Measurements from ENCODE around the gene ZNF554. TPM values are rescaled to one million over a fixed set of nuclear protein-coding genes. Genes with fewer than 3 reads are reported as not detected.

ZNF554 gene
- total RNA-seq, 2 experiments from 2014 or later: 2.0 TPM

DNA sequence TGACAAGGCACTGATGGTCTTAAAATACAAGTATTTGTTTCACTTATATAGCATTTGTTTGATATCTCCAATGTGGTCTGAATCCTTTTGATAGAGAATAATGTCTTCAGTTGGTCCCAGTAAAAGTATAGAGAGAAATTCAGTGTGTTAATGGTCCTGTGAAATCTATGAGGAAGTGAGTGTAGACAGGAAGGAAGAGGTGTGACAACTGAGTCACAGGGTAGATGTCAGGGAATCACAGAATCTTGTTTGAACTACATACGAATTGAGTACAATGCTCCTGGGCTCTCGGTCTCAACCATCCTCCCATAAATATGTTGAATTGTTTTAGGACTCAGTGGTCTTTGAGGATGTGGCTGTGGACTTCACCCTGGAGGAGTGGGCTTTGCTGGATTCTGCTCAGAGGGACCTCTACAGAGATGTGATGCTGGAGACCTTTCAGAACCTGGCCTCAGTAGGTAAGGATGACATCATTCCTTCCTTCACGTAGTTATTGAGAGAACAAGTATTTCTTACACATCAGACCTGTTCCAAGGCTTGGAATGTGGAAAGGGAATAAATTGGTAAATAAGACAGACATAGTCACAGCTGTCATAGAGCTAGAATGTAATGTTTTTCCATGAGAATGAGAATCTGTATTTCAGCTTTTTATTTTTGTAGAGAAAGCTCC, 30.7 kb downstream of the ZNF554 start:
- no peak for DNase-seq
- Mint-ChIP-seq H3K27ac (peak overlapping the region; percentile 1), H3K9me3 (peaks cover 51% of the 10 kb centered on the region), H3K36me3 (peaks cover 57% of the 10 kb centered on the region), H3K4me3 (no peak overlapping the region), H3K4me1 (ENCODE audit: low read depth) (peaks cover 15% of the 10 kb centered on the region), H3K27me3 (no peaks in the 10 kb centered on the region)
- intact Hi-C loops (cut with micrococcal nuclease): no loop called here
- POLR2A ChIA-PET: interaction anchor here (1.7 kb wide), 1 partner anchor 12 kb away, joined by 4 read pairs; no protein-coding TSS in a partner anchor
- CTCF ChIA-PET: interaction anchor here (0.8 to 1.1 kb wide), 2 partner anchors 9 kb away, joined by 3 read pairs; partner anchors contain the start of gene ZNF555

GRCh38 chr19:2852598-2852997, 32.9 kb downstream of the ZNF554 start:
- no peak for DNase-seq
- CTCF ChIA-PET: no interaction called here
- H3K4me1 Mint-ChIP-seq (ENCODE audit: low read depth): peaks cover 30% of the 10 kb centered on the region
- H3K27ac Mint-ChIP-seq: no peak overlapping the region
- POLR2A ChIA-PET: interaction anchor here (0.7 kb wide), 1 partner anchor 7 kb away, joined by 3 read pairs; no protein-coding TSS in a partner anchor
- intact Hi-C loops (cut with micrococcal nuclease): no loop called here
- H3K27me3 Mint-ChIP-seq: no peaks in the 10 kb centered on the region
- H3K9me3 Mint-ChIP-seq: peaks cover 62% of the 10 kb centered on the region
- peaks cover 58% of the 10 kb centered on the region for H3K36me3 Mint-ChIP-seq
- H3K4me3 Mint-ChIP-seq: no peak overlapping the region

GRCh38 chr19:2853015-2853606, 33.4 kb downstream of the ZNF554 start:
- peaks cover 57% of the 10 kb centered on the region for H3K36me3 Mint-ChIP-seq
- H3K4me1 Mint-ChIP-seq (ENCODE audit: low read depth): peaks cover 30% of the 10 kb centered on the region
- POLR2A ChIA-PET: interaction anchor here (0.7 kb wide), 1 partner anchor 8 kb away, joined by 3 read pairs; no protein-coding TSS in a partner anchor
- no peak overlapping the region for H3K27ac Mint-ChIP-seq
- CTCF ChIA-PET: interaction anchor here (0.7 kb wide), 1 partner anchor 12 kb away, joined by 3 read pairs; the partner anchor contains the start of gene ZNF555
- no peak overlapping the region for H3K4me3 Mint-ChIP-seq
- DNase-seq: no peak
- intact Hi-C loops (cut with micrococcal nuclease): no loop called here
- H3K9me3 Mint-ChIP-seq: peaks cover 62% of the 10 kb centered on the region
- H3K27me3 Mint-ChIP-seq: no peaks in the 10 kb centered on the region

- CTCF ChIA-PET: no interaction called here
- intact Hi-C loops (cut with micrococcal nuclease): no loop called here
- Mint-ChIP-seq H3K4me1 (ENCODE audit: low read depth) (peaks cover 27% of the 10 kb centered on the region), H3K36me3 (peaks cover 55% of the 10 kb centered on the region), H3K4me3 (no peak overlapping the region), H3K9me3 (peaks cover 60% of the 10 kb centered on the region), H3K27me3 (no peaks in the 10 kb centered on the region), H3K27ac (no peak overlapping the region)
- POLR2A ChIA-PET: no interaction called here
- no peak for DNase-seq
Observed at GRCh38 chr19:2854849-2855248, 35.2 kb downstream of the ZNF554 start.

DNA sequence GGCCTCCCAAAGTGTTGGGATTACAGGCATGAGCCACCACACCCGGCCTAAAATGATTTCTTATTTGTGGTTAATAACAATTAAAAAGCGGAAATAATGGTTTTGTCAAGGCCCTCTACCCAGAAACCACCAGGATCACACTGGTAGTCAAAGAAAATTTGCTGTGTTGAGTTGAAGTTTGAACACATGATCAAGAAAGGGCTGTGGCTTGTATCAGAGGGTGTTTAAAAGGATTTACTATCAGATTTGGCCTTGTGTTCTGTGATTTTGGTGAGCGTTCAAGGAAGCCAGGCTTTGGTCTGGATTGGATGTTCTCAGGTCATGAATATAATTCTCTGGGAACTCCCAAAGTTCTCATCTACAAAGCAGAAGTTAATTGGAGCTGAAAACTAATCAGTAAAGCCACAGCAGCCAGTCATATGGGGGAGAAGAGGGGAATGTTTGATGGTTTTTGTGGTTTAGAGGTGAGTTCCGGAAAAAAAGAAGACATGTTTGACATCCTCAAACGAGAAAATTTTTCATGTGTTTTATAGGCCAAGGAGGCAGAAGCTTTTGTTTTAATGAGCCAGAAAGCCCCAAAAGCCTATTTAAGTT, 36.9 kb downstream of the ZNF554 start:
- Mint-ChIP-seq H3K36me3 (peaks cover 40% of the 10 kb centered on the region), H3K4me1 (ENCODE audit: low read depth) (peaks cover 17% of the 10 kb centered on the region), H3K9me3 (peaks cover 46% of the 10 kb centered on the region), H3K27me3 (no peaks in the 10 kb centered on the region), H3K27ac (peak overlapping the region; percentile 64), H3K4me3 (no peak overlapping the region)
- no peak for DNase-seq
- CTCF ChIA-PET: interaction anchor here (0.9 to 1.3 kb wide), 3 partner anchors 15 to 179 kb away, joined by 3 to 5 read pairs (median 3); partner anchors contain the start of gene ZNF555
- POLR2A ChIA-PET: interaction anchor here (1.8 kb wide), 1 partner anchor 78 kb away, joined by 5 read pairs; no protein-coding TSS in a partner anchor
- intact Hi-C loops (cut with micrococcal nuclease): no loop called here

GRCh38 chr19:2858864-2859263, 39.2 kb downstream of the ZNF554 start:
- H3K4me3 Mint-ChIP-seq: no peak overlapping the region
- H3K27me3 Mint-ChIP-seq: no peaks in the 10 kb centered on the region
- peaks cover 17% of the 10 kb centered on the region for H3K36me3 Mint-ChIP-seq
- ChIA-PET POLR2A (no interaction called here), CTCF (interaction anchor here (1.0 kb wide), 1 partner anchor 18 kb away, joined by 4 read pairs; the partner anchor contains the start of gene ZNF555)
- intact Hi-C loops (cut with micrococcal nuclease): no loop called here
- H3K4me1 Mint-ChIP-seq (ENCODE audit: low read depth): peaks cover 17% of the 10 kb centered on the region
- DNase-seq: no peak
- H3K9me3 Mint-ChIP-seq: peaks cover 23% of the 10 kb centered on the region
- no peak overlapping the region for H3K27ac Mint-ChIP-seq

GRCh38 chr19:2863816-2864215, 44.1 kb downstream of the ZNF554 start:
- Mint-ChIP-seq H3K36me3 (no peaks in the 10 kb centered on the region), H3K9me3 (no peaks in the 10 kb centered on the region), H3K27ac (no peak overlapping the region), H3K4me1 (ENCODE audit: low read depth) (no peaks in the 10 kb centered on the region), H3K27me3 (peaks cover 5% of the 10 kb centered on the region), H3K4me3 (no peak overlapping the region)
- POLR2A ChIA-PET: no interaction called here
- intact Hi-C loops (cut with micrococcal nuclease): no loop called here
- no peak for DNase-seq
- CTCF ChIA-PET: no interaction called here

DNA sequence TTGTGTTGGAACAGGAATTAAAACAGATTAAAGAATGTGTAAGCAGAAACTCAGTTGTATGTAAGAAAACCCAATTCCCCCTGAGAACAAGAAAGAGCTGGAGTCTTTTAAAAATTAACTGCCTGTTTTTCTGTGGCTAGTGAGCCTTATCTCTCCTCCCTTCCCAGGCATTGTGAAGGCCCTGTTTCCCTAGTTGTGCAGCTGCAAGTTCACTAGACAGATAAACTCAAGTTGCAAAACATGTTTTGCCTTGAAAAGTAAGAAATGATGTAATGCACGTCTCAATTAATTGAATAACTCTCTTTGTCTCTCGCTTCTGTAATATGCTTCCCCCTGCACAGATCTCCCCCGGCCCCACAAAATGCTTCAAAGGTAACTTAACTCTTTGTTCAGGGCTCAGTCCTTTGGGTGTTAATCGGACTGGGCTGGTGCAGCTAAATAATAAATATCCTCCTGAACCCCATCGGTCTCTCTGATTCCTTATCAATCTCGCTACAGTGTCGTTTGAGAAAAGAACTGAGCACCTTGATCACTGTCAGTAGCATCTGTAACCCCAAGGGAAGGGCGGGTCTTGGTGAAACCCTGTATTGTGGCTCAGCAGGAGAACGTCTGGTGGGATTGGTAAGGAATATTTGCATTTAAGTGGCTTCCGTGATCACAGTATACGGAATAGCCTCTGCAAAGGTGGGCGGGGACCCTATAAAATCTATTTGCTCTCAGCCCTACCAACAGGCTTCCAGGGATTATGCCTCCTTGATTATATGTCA, 45.8 kb downstream of the ZNF554 start:
- Mint-ChIP-seq H3K27ac (no peak overlapping the region), H3K36me3 (no peaks in the 10 kb centered on the region), H3K9me3 (no peaks in the 10 kb centered on the region), H3K4me1 (ENCODE audit: low read depth) (no peaks in the 10 kb centered on the region), H3K4me3 (no peak overlapping the region), H3K27me3 (peaks cover 5% of the 10 kb centered on the region)
- ChIA-PET CTCF (no interaction called here), POLR2A (no interaction called here)
- intact Hi-C loops (cut with micrococcal nuclease): no loop called here
- DNase-seq: no peak

GRCh38 chr19:2866495-2867024, 46.9 kb downstream of the ZNF554 start:
- H3K9me3 Mint-ChIP-seq: no peaks in the 10 kb centered on the region
- no peak for DNase-seq
- H3K4me3 Mint-ChIP-seq: no peak overlapping the region
- H3K36me3 Mint-ChIP-seq: no peaks in the 10 kb centered on the region
- H3K27me3 Mint-ChIP-seq: peaks cover 5% of the 10 kb centered on the region
- no peaks in the 10 kb centered on the region for H3K4me1 Mint-ChIP-seq (ENCODE audit: low read depth)
- intact Hi-C loops (cut with micrococcal nuclease): no loop called here
- POLR2A ChIA-PET: no interaction called here
- CTCF ChIA-PET: interaction anchor here (1.0 to 1.8 kb wide), 2 partner anchors 21 to 218 kb away, joined by 3 to 6 read pairs; no protein-coding TSS in a partner anchor
- no peak overlapping the region for H3K27ac Mint-ChIP-seq

- CTCF ChIA-PET: interaction anchor here (1.0 to 1.8 kb wide), 2 partner anchors 20 to 219 kb away, joined by 3 to 6 read pairs; no protein-coding TSS in a partner anchor
- Mint-ChIP-seq H3K4me3 (no peak within 1 kb of the TSS), H3K27ac (no peak within 1 kb of the TSS), H3K9me3 (no peaks in the 10 kb centered on the region), H3K36me3 (no peaks in the 10 kb centered on the region), H3K4me1 (ENCODE audit: low read depth) (no peaks in the 10 kb centered on the region), H3K27me3 (peaks cover 5% of the 10 kb centered on the region)
- intact Hi-C loops (cut with micrococcal nuclease): no loop called here
- POLR2A ChIA-PET: no interaction called here
- peak; percentile 30 for DNase-seq
Observed at GRCh38 chr19:2867025-2867991, 47.6 kb downstream of the ZNF554 start, which contains the start of gene ZNF556. TSS of gene ZNF556 (plus strand) at chr19:2867335. CDS start at chr19:2867422, 87 bp downstream.

- DNase-seq: no peak
- H3K4me3 Mint-ChIP-seq: no peak overlapping the region
- intact Hi-C loops (cut with micrococcal nuclease): loop anchor here (10.0 kb wide), 1 partner anchor 45 kb away; no protein-coding TSS in a partner anchor
- H3K4me1 Mint-ChIP-seq (ENCODE audit: low read depth): no peaks in the 10 kb centered on the region
- CTCF ChIA-PET: interaction anchor here (1.3 to 2.2 kb wide), 2 partner anchors 18 to 221 kb away, joined by 4 to 16 read pairs; no protein-coding TSS in a partner anchor
- no peak overlapping the region for H3K27ac Mint-ChIP-seq
- no peaks in the 10 kb centered on the region for H3K9me3 Mint-ChIP-seq
- no peaks in the 10 kb centered on the region for H3K36me3 Mint-ChIP-seq
- H3K27me3 Mint-ChIP-seq: peaks cover 5% of the 10 kb centered on the region
- POLR2A ChIA-PET: no interaction called here
Observed at GRCh38 chr19:2869618-2870017, 50.0 kb downstream of the ZNF554 start.
